ENCODE measurements around the gene TMEM63C. TPM values are rescaled to one million over a fixed set of nuclear protein-coding genes. Genes with fewer than 3 reads are reported as not detected.
"Not testable (repeated sequence)": the region's sequence is repeated elsewhere in the genome, so short reads cannot be mapped to it uniquely, and the experiment has no call there.

Gene TMEM63C
- total RNA-seq, 3 donors from 2014 or later, result 21.2 to 40.8 (median 34.9) TPM

DNA sequence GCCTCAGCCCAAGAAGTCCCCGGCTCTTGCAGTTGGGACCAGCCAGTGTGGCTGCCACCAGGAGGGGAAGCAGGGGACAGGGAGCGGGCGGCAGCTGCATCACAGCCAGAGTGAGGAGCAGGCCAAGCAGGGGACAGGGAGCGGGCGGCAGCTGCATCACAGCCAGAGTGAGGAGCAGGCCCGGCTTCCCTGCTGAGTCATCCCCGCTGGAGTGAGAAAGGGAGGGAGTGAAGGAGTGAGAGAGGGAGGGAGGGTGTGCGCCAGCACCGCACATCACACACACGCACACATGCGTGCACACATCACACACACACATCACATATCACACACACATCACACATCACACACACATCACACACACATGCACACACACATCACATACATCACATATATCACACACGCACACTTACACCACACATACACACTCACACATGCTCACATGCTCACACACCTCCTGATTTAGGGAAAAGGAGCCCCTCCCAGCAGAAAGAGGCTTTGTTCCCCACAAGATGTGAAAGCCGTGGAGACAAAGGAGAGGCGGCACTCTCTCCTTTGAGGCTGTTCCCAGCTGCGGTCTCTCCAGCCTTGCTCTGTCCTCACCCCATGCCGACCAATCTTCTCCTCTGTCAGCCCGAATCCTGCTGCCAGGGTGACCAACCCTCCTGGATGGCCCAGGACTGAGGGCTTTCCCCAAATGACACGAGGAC is 23.3 kb upstream of the TMEM63C start:
- ATAC-seq, result peak; percentile 51
- H3K9me3 ChIP-seq, result no peaks in the 10 kb centered on the region
- H3K4me3 ChIP-seq, result no peak overlapping the region
- no peaks in the 10 kb centered on the region for H3K4me1 ChIP-seq (ENCODE audit: low read depth)
- intact Hi-C loops (cut with DNase I, micrococcal nuclease), result loop anchor here (10.0 kb wide), 2 partner anchors 56 to 156 kb away; no protein-coding TSS in a partner anchor
- DNase-seq, result no peak
- TF ChIP-seq, protein P1, sequence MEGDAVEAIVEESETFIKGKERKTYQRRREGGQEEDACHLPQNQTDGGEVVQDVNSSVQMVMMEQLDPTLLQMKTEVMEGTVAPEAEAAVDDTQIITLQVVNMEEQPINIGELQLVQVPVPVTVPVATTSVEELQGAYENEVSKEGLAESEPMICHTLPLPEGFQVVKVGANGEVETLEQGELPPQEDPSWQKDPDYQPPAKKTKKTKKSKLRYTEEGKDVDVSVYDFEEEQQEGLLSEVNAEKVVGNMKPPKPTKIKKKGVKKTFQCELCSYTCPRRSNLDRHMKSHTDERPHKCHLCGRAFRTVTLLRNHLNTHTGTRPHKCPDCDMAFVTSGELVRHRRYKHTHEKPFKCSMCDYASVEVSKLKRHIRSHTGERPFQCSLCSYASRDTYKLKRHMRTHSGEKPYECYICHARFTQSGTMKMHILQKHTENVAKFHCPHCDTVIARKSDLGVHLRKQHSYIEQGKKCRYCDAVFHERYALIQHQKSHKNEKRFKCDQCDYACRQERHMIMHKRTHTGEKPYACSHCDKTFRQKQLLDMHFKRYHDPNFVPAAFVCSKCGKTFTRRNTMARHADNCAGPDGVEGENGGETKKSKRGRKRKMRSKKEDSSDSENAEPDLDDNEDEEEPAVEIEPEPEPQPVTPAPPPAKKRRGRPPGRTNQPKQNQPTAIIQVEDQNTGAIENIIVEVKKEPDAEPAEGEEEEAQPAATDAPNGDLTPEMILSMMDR (IDR thresholded peaks at IDR 0.05), result no peak
- no peaks in the 10 kb centered on the region for H3K36me3 ChIP-seq (ENCODE audit: low read depth)

DNA sequence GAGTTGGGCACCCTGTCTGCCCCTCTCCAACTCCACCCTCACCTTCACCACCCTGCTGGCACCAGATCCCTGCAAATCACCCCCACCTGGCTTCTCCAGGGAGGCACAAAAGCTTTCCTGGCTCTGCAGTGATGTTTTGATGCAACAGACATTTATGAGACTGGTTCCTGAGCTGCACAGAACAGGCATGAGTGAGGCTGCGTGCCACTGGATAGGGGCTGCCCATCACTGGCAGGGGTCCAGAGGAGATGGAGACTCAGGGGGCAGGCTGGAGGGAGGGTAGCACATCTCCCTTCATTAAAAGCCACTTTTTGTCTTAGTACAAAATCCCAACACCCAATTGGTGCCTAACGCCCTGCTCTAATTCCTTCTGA is 22.7 kb upstream of the TMEM63C start:
- Histone ChIP-seq H3K4me1 (ENCODE audit: low read depth) (no peaks in the 10 kb centered on the region), H3K4me3 (no peak overlapping the region), H3K9me3 (no peaks in the 10 kb centered on the region), H3K36me3 (ENCODE audit: low read depth) (no peaks in the 10 kb centered on the region)
- DNase-seq, result no peak
- intact Hi-C loops (cut with DNase I, micrococcal nuclease), result loop anchor here (10.0 kb wide), 2 partner anchors 56 to 156 kb away; no protein-coding TSS in a partner anchor
- ATAC-seq, result no peak
- TF ChIP-seq, protein P1 (IDR thresholded peaks at IDR 0.05), result no peak

DNA sequence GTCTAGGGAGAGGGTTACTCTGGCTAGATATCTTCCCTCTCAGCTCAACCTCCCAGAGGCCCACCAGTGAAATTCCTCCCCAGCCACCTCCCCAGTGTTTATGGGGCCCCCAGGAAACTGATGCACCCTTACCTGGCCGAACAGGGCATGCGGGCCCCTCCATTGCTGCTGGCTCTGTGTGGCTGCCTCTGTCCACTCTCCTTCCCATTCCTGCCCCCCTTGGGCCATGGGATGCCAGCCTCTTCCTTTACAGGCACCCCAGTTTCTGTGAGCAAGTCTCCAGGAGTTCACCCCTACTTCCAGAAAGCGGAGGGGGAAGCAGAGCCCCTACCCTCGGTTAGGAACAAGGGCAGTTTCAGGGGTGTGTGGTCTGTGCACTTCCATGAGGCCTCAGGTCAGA is 20.6 kb upstream of the TMEM63C start:
- no peaks in the 10 kb centered on the region for H3K4me1 ChIP-seq (ENCODE audit: low read depth)
- intact Hi-C loops (cut with DNase I, micrococcal nuclease), result no loop called here
- ATAC-seq (no peak), DNase-seq (no peak)
- TF ChIP-seq, protein P1 (IDR thresholded peaks at IDR 0.05), result no peak
- no peaks in the 10 kb centered on the region for H3K36me3 ChIP-seq (ENCODE audit: low read depth)
- H3K9me3 ChIP-seq, result no peaks in the 10 kb centered on the region
- H3K4me3 ChIP-seq, result no peak overlapping the region

DNA sequence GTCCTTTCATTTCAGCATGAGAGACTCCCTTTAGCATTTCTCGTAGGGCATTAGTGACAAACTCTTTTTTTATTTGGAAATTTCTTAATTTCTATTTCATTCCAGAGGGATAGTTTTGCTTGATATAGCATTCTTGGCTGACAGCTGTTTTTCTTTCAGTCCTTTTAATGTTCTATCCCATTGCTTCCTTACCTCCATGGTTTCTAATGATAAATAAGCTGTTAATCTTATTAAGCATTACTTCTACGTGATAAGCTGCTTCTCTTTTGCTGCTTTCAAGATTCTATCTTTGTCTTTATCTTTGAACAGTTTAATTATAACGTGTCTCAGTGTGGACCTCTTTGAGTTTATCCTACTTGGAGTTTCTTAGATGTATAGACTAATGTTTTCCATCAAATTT is 11.6 kb upstream of the TMEM63C start:
- ATAC-seq (no peak), DNase-seq (no peak)
- Histone ChIP-seq H3K9me3 (peaks cover 13% of the 10 kb centered on the region), H3K36me3 (ENCODE audit: low read depth) (no peaks in the 10 kb centered on the region), H3K4me1 (ENCODE audit: low read depth) (no peaks in the 10 kb centered on the region), H3K4me3 (no peak overlapping the region)
- TF ChIP-seq, protein P1 (IDR thresholded peaks at IDR 0.05), result no peak
- intact Hi-C loops (cut with DNase I, micrococcal nuclease), result no loop called here

DNA sequence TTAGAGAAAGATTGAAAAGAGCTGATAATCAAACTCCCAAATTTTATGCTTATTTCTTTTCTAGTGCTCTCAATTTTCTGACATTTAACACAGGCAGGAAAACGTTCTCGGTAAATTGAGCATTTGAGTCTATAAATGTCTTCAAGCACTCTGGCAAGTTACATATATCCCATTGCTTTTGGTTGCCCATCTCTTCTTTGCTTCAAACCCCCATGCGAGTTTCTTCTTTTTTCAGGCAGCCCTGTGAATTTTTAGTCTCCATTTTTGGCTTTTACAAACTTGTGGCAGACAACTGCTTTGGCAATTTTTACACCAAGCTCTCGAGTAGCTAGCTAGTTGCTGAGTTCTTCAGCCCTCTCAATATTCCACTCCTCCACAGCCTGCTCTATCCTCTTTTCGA is 8.7 kb upstream of the TMEM63C start:
- ATAC-seq (no peak), DNase-seq (no peak)
- TF ChIP-seq, protein P1 (IDR thresholded peaks at IDR 0.05), result no peak
- Histone ChIP-seq H3K9me3 (peaks cover 13% of the 10 kb centered on the region), H3K4me1 (ENCODE audit: low read depth) (no peaks in the 10 kb centered on the region), H3K4me3 (no peak overlapping the region), H3K36me3 (ENCODE audit: low read depth) (no peaks in the 10 kb centered on the region)
- intact Hi-C loops (cut with DNase I, micrococcal nuclease), result no loop called here

DNA sequence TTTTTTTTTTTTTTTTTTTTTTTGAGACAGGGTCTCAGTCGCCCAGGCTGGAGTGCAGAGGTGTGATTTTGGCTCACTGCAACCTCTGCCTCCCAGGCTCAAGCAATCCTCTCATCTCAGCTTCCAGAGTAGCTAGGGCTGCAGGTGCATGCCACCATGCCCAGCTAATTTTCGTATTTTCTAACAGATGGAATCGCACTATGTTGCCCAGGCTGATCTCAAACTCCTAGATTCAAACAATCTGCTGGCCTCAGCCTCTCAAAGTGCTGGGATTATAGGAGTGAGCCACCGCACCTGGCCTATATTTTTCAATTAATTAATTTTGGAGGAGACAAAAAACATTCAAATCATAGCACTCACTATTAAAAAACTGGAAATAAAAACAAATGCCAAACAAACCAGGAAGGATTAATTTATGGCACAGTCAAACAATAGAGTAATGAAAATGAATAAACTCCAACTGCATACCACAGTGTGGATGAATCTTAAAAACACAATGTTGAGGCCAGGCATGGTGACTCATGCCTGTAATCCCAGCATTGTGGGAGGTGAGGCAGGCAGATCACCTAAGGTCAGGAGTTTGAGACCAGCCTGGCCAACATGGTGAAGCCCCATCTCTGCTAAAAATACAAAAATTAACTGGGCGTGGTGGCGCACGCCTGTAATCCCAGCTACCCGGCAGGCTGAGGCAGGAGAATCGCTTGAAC is 7.5 kb upstream of the TMEM63C start:
- not testable (repeated sequence) for ATAC-seq, H3K4me3 ChIP-seq, DNase-seq

More for the DNA sequence above, 7.5 kb upstream of the TMEM63C start:
- intact Hi-C loops (cut with DNase I, micrococcal nuclease); H3K36me3 ChIP-seq (ENCODE audit: low read depth); H3K4me1 ChIP-seq (ENCODE audit: low read depth): not testable (repeated sequence)
- peaks cover 13% of the 10 kb centered on the region for H3K9me3 ChIP-seq

Measured in mucosa of descending colon (tissue), 3 donors.